HG03135 (cell line): ENCODE measurements around the gene CIAPIN1.
"Not testable (repeated sequence)": the region's sequence is repeated elsewhere in the genome, so short reads cannot be mapped to it uniquely, and the experiment has no call there.

Source experiments
- ATAC-seq: cut with Tn5 transposase; IDR thresholded peaks from one replicate; pipeline ENCODE4 v1.9.1; 2021; ENCODE audit warnings: mild to moderate bottlenecking, moderate library complexity; ENCODE audit not compliant: unreplicated experiment

The CIAPIN1 gene

GRCh38 chr16:57407521-57408353 lies 39.4 kb downstream of the CIAPIN1 start:
- no peak for ATAC-seq

DNA sequence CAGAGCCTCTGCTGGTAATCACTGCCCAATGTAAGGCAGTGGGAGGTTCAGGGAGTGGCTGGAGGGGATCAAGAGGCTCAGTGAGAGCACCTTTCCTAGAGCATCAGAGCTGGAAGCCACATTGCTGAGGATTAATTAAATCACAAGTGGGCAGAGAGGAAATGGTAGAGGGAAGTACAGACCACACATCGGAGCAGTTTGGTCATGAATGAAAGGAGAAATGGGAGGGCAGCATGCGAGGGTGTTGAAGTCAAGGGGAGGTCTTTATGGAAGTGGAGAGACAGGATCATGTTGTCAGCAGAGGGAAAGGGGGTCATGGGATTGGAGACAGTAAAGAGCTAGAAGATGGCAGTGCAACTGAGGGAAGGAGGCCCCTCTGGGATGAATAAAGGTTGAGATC lies 40.3 kb downstream of the CIAPIN1 start:
- ATAC-seq = no peak

- ATAC-seq = no peak
Observed at GRCh38 chr16:57405097-57405496, 42.1 kb downstream of the CIAPIN1 start.

GRCh38 chr16:57403965-57404817 lies 43.0 kb downstream of the CIAPIN1 start, which contains the start of gene CCL17:
Gene CCL17 (plus strand): TSS chr16:57404767. CDS start chr16:57413933, 9,166 bp downstream.
- no peak for ATAC-seq

DNA sequence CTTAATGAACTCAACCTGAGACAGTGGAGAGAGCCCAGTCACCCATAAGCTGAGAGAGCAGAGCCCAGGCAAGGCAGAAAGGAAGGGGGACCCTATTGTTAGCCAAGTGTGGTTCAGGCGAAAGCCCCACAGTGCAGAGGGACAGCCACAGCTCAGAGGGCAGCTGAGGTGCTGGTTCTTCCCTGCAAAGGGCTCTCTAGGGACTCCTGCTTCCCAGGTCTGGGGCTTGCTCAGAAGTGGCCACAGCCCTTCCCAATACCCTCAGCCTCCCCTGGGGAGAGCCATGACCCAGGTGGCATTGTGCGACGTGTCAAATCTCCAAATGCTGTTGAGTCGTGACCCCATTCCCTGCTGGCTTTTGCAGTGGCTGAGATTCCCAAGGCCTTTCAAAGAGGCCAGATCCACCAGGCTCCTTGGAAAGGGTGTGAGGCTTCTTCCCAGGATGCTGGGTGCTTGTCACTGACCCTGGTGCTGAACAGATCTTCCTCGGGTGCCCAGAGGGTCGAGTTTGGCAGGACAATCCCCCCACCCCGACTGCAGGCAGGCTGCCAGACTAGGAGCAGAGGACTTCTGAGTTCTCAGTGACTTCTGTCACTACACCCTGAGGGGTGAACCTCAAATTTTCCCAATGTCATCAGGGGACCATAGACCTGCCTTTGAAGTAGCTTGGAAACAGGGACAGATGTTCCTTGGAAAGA lies 45.1 kb downstream of the CIAPIN1 start:
- ATAC-seq = no peak

DNA sequence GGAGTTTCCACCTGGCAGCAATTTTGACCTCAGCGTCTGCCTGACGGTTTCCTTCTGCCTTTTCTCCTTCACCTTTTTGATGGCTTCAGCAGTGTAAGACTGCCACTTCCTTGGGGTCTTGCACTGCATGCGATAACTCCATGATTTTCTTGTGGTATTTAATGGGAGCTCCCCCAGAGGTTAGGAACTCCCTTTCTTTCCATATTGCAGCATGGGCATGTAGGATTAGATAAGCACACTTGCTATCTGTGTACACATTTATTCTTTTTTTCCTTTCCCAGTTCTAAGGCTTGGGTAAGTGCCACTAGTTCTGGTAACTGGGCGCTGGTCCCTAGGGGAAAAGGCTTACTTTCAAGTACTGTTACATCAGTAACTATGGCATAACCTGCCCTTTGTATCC lies 49.7 kb downstream of the CIAPIN1 start:
- not testable (repeated sequence) for ATAC-seq

GRCh38 chr16:57396786-57397185 lies 50.4 kb downstream of the CIAPIN1 start:
- ATAC-seq = no peak

DNA sequence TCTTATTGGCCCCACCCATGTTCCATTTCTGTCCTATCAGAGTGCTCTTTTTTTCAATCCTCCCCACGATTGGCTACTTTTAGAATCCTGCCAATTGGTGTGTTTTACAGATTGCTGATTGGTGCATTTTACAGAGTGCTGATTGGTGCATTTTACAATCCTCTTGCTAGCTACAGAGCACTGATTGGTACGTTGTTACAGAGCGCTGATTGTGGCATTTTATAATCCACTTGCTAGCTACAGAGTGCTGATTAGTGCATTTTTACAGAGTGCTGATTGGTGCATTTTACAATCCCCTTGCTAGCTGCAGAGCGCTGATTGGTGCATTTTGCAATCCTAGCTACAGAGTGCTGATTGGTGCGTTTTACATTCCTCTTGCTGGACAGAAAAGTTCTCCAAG lies 52.2 kb downstream of the CIAPIN1 start:
- no peak for ATAC-seq

DNA sequence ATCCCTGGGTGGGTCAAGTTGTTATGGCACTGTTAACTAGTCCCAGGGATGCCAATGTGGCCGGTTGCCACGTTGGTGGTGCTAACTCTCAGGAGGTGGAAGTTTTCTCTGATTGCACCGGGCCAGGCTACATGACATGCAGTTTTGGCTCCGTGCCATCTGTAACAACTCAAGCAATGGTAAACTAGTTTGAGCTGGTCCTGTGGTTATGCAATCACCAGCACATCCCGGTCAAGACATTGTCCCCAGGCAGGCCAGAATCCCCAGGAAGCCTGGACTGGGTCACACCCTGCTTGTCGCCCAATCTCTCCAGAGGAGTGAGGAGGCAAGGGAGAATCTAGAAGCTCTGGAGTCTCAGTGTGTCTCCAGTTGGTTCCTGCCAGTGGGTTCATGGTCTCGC lies 52.7 kb downstream of the CIAPIN1 start:
- ATAC-seq = no peak

- no peak for ATAC-seq
Observed at GRCh38 chr16:57392694-57393093, 54.5 kb downstream of the CIAPIN1 start.

DNA sequence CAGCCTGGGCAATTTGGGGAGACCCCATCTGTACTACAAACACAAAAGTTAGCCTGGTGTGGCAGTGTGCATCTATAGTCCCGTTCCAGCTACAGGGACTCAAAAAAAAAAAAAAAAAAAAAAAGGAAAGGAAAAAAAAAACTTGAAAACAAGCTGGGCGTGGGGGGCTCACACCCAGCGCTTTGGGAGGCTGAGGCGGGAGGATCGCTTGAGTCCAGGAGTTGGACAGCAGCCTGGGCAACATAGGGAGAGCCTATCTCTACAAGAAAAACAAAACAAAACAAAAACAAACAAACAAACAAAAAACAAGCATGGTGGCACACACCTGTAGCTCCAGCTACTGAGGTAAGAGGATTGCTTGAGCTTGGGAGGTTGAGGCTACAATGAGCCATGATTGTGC lies 55.5 kb downstream of the CIAPIN1 start:
- no peak for ATAC-seq

DNA sequence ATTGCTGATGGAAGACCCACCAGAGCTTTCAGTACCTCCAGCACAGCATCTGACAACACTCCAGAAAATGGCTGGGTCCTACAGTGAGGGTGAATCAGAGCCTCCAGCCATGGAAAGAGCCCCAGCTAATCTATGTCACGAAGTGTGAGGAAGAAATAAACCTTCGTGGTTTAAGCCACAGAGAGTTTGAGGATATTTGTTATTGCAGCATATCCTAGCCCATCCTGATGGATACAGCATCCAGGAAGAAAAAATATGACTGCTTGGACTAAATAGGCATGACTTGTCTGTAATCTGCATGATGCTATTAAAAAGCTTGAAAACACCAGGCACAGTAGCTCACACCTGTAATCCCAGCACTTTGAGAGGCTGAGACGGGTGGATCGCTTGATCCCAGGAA lies 55.9 kb downstream of the CIAPIN1 start:
- ATAC-seq = no peak

DNA sequence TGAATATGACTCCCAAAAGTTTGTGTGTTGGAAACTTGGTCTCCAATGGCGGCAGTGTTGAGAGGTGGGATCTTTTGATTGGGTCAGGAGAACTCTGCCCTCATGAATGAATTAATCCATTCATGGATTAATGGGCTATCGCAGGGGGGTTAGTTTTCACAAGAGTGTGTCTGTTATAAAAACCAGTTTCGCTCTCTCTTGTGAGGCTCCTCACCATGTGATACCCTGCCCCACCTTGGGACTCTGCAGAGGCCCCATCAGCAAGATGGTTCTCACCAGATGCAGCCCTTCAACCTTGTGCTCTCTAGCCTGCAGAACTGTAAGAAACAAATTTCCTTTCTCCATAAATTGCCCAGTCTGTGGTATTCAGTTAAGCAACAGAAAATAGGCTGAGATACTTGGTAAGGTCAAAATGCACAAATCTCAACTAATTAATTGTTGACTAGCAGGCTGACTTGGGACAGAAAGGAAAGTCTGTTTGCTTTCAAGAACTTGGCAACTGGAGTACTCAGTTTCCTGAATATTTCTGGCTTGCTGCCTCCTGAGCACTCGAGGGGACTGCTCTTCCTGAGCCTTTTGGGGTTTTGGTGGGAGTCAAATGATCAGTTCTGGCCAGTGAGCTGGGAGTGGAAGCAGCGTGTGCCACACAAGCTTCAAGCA lies 56.4 kb downstream of the CIAPIN1 start:
- ATAC-seq = no peak

GRCh38 chr16:57389087-57389468 lies 58.1 kb downstream of the CIAPIN1 start:
- no peak for ATAC-seq

- no peak for ATAC-seq
Observed at GRCh38 chr16:57388359-57389086, 58.7 kb downstream of the CIAPIN1 start.

DNA sequence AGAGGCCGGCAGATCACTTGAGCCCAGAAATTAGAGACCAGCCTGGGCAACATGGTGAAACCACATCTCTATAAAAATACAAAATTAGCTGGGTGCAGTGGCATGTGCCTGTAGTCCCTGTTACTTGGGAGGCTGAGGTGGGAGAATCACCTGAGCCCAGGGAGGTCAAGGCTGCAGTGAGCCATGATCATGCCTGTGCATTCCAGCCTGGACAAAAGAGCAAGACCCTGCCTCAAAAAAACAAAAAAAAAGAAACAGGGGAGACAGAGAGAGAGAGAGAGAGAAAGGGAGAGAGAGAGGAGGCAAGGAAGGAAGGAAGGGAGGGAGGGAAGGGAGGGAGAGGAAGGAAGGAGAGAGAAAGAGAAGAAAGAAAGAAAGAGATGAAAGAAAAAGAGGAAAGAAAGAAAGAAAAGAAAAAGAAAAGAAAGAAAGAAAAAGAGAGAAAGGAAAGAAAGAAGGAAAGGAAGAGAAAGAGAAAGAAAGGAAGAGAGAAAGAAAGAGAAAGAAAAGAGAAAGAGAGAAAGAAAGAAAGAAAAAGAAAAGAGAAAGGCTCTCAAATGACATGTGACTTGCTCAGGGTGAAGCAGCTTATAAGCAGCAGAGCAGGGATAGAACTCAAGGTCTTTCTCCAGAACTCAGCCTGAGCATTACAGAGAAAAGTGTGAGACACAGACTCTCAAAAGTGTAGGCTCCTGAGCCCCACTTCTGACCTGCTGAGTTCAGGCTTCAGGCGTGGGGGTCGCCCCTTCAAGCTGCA lies 59.4 kb downstream of the CIAPIN1 start:
- no peak for ATAC-seq

DNA sequence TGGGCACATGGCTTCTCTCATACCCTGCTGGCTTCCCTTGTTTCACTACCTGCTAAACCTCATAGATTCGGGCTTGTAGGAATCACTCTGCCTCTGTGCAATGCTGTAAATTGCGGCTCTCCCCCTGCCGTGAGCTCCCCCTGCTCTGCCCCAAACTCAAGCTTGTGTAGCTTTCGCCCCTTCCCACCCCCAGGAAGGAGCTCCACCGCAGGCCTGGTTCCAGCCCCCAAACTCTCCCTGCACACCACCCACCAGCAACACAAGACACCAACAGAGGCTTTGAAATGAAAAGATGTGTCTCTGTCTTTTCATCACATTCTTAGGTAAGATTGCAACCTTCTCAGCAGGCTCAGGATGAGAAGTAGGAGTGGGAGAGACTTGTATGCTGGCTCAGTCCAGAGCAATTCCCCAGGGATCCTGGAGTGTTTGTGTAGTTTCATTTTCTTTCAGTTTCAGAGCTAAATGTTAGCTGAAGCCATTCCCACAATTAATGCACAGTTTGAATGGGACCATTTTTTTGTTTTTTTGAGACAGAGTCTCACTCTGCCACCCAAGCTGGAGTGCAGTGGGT lies 60.7 kb downstream of the CIAPIN1 start:
- no peak for ATAC-seq

DNA sequence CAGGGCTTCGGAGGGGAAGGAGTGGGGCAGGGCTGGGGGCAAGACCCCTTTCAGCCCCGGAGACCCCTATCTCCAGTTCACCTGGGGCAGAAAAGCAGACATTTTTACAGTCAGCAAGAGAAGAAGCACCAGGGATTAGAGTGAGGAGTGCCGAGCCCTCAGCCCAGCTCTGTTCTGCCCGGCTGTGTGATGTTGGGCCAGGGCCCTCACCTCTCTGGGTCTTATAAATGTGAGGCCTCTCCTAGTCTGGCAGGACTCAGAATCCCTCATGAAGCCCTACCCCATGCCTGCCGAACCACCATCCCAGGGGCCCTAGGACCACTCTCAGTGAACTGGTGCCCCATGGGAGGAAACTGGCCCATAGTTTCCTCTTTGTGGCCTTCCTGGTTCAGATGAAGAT lies 62.1 kb downstream of the CIAPIN1 start:
- ATAC-seq = no peak
